SK-N-SH (cell line): ENCODE results near the gene LARP4.

ENCODE experiments used
- CTCF ChIP-seq: fragments of 200-600 bp; sonication (generic); IDR thresholded peaks from 2 replicates; pipeline ENCODE4 v1.6.1; 2017; ENCODE audit warnings: antibody characterized with exemption, mild to moderate bottlenecking, moderate library complexity
- EP300 ChIP-seq, 2 experiments: IDR thresholded peaks; 2 replicates each; pipeline versions ENCODE4 v1.4.0 to v1.6.1; 2012; ENCODE audit warnings: borderline replicate concordance in 1 of 2, low read depth in 1 of 2, low read length in 1 of 2
- EZH2phosphoT487 ChIP-seq: fragments of 200-600 bp; sonication (generic); IDR thresholded peaks from 2 replicates; pipeline ENCODE4 v1.6.1; 2017; ENCODE audit warnings: low read depth, mixed run types, mild to moderate bottlenecking, antibody characterized with exemption, moderate library complexity, borderline replicate concordance
- FOXM1 ChIP-seq: IDR thresholded peaks from 2 replicates; pipeline ENCODE4 v1.4.0; 2012; ENCODE audit warnings: low read depth, mild to moderate bottlenecking
- NRF1 ChIP-seq: IDR thresholded peaks from 2 replicates; pipeline ENCODE4 v1.6.1; 2012; ENCODE audit warnings: low read depth, mild to moderate bottlenecking, low read length
- POLR2AphosphoS5 ChIP-seq: IDR thresholded peaks from 2 replicates; pipeline ENCODE4 v1.6.1; 2012; ENCODE audit warnings: low read depth, low read length
- REST ChIP-seq: IDR thresholded peaks from 2 replicates; pipeline ENCODE4 v1.6.1; 2012; ENCODE audit warnings: mild to moderate bottlenecking, low read depth, low read length, moderate library complexity
- TAF1 ChIP-seq: IDR thresholded peaks from 2 replicates; pipeline ENCODE4 v1.6.1; 2012; ENCODE audit warnings: low read depth, mild to moderate bottlenecking, low read length, moderate library complexity, borderline replicate concordance
- TEAD4 ChIP-seq: IDR thresholded peaks from 2 replicates; pipeline ENCODE4 v1.4.0; 2012; ENCODE audit warnings: mild to moderate bottlenecking, borderline replicate concordance; ENCODE audit not compliant: insufficient read depth

GRCh38 chr12:50355365-50355764 lies 45.3 kb upstream of the LARP4 start:
- TF ChIP-seq POLR2AphosphoS5, result no peak
- no peak for TF ChIP-seq CTCF
- TF ChIP-seq TEAD4, result no peak
- TF ChIP-seq NRF1, result no peak
- no peak for TF ChIP-seq EZH2phosphoT487
- TF ChIP-seq TAF1, result no peak
- TF ChIP-seq REST, result no peak
- no peak for TF ChIP-seq FOXM1
- no peak for TF ChIP-seq EP300 (IDR thresholded peaks at IDR 0.05; ENCODE audit: borderline replicate concordance in 1 of 2, low read depth in 1 of 2, low read length in 1 of 2)
